Endothelial cell of umbilical vein (primary cell): ENCODE measurements around the gene PERM1. TPM values are rescaled to one million over a fixed set of nuclear protein-coding genes. Genes with fewer than 3 reads are reported as not detected.

Experiments
- BruUV-seq: library from RNA; stranded (reverse); fragments of 400-500 nt; replicated peaks from 2 replicates; lab custom pipeline; 2021; lab: Mats Ljungman, UMichigan
- CTCF ChIA-PET: fragments of 300-600, 350-600 bp; sonication (Branson Sonifier 250); formaldehyde crosslinking; loops from one replicate; lab custom pipeline; 2021; ENCODE audit warnings: antibody characterized with exemption, inconsistent platforms; lab: Charles Lee
- POLR2A ChIA-PET: fragments of 300-600, 350-600 bp; sonication (Branson Sonifier 250); formaldehyde crosslinking; loops from one replicate; lab custom pipeline; 2021; ENCODE audit warnings: antibody characterized with exemption, inconsistent platforms; lab: Charles Lee
- DNase-seq: peaks from one replicate; pipeline ENCODE4 v3.0.0-alpha.2; 2011; ENCODE audit warnings: low read depth, low spot score
- FAIRE-seq: peaks from 2 replicates; lab custom pipeline; 2011; peaks lifted over from hg19 to GRCh38; lab: Jason Lieb, UNC
- H2AFZ ChIP-seq: 2 replicates; pipeline ENCODE4 v1.6.0; 2012; ENCODE audit warnings: low read depth, low read length, control low read depth, inconsistent platforms
- H3K27ac ChIP-seq: 2 replicates; pipeline ENCODE4 v1.5.1; 2011; ENCODE audit warnings: low read depth, mild to moderate bottlenecking, control low read depth, low read length, moderate library complexity; ENCODE audit not compliant: insufficient read depth
- H3K27me3 ChIP-seq, 2 experiments: 2 replicates each; pipeline versions ENCODE4 v1.6.0 to v1.6.1; 2011; ENCODE audit warnings: low read length in 2 of 2, mixed read lengths in 1 of 2; ENCODE audit not compliant: control insufficient read depth in 2 of 2, insufficient read depth in 2 of 2
- H3K36me3 ChIP-seq, 2 experiments: 2 replicates in 1 of 2; 3 replicates in 1 of 2; pipeline ENCODE4 v1.5.1; 2011; ENCODE audit warnings: low read length in 2 of 2, mild to moderate bottlenecking in 1 of 2, moderate library complexity in 1 of 2; ENCODE audit not compliant: control insufficient read depth in 2 of 2, insufficient read depth in 2 of 2; ENCODE audit errors: extremely low read depth in 1 of 2
- H3K4me1 ChIP-seq: 3 replicates; pipeline ENCODE4 v1.5.1; 2011; ENCODE audit warnings: mild to moderate bottlenecking, low read length; ENCODE audit not compliant: control insufficient read depth, insufficient read depth; ENCODE audit errors: extremely low read depth
- H3K4me2 ChIP-seq: 2 replicates; pipeline ENCODE4 v1.6.1; 2011; ENCODE audit warnings: low read length, control low read depth, mixed read lengths; ENCODE audit not compliant: insufficient read depth
- H3K4me3 ChIP-seq, 3 experiments: fragments of 200-600 bp in 1 of 3; sonication (generic), shearing (Covaris generic) in 1 of 3; replicated peaks in 1 of 3; 2 replicates each; pipeline ENCODE4 v1.5.1; 2011 to 2016; ENCODE audit warnings: control low read depth in 3 of 3, low read length in 3 of 3, mild to moderate bottlenecking in 2 of 3, inconsistent platforms in 1 of 3, low read depth in 1 of 3, moderate library complexity in 1 of 3; ENCODE audit not compliant: insufficient read depth in 1 of 3
- H3K79me2 ChIP-seq: 2 replicates; pipeline ENCODE4 v1.6.0; 2012; ENCODE audit warnings: low read length, inconsistent platforms; ENCODE audit not compliant: control insufficient read depth, insufficient read depth
- H3K9ac ChIP-seq: replicated peaks from 2 replicates; pipeline ENCODE3; 2011; ENCODE audit warnings: low read length, control low read depth; ENCODE audit not compliant: insufficient read depth; ENCODE audit errors: extremely low read depth
- H3K9me1 ChIP-seq: replicated peaks from 3 replicates; pipeline ENCODE4 v1.6.0; 2011; ENCODE audit warnings: mild to moderate bottlenecking, low read length; ENCODE audit not compliant: control insufficient read depth, insufficient read depth; ENCODE audit errors: extremely low read depth
- H3K9me3 ChIP-seq: replicated peaks from 2 replicates; pipeline ENCODE4 v1.5.1; 2012; ENCODE audit warnings: low read length, inconsistent platforms; ENCODE audit not compliant: control insufficient read depth, insufficient read depth
- H4K20me1 ChIP-seq: replicated peaks from 2 replicates; pipeline ENCODE3; 2011; ENCODE audit warnings: mild to moderate bottlenecking, low read length; ENCODE audit not compliant: control insufficient read depth, insufficient read depth; ENCODE audit errors: extremely low read depth
- EZH2 ChIP-seq: IDR thresholded peaks from 2 replicates; pipeline ENCODE4 v1.6.1; 2012; ENCODE audit warnings: borderline replicate concordance, low read depth, mild to moderate bottlenecking, moderate library complexity, low read length, inconsistent platforms; ENCODE audit not compliant: severe bottlenecking
- GATA2 ChIP-seq: IDR thresholded peaks from 2 replicates; pipeline ENCODE4 v1.7.0; 2011; ENCODE audit warnings: low read depth, mild to moderate bottlenecking, moderate library complexity, mixed read lengths, low read length; ENCODE audit not compliant: insufficient read length, insufficient read depth
- POLR2AphosphoS5 ChIP-seq: IDR thresholded peaks from 2 replicates; pipeline ENCODE4 v1.6.1; 2012; ENCODE audit warnings: low read depth, mild to moderate bottlenecking, control low read depth, low read length, moderate library complexity; ENCODE audit not compliant: insufficient read depth
- dilution Hi-C: fragments of 300-500 bp; cut with MboI; formaldehyde crosslinking; loops from one replicate; pipeline ENCODE4 v1.15.0; 2019; ENCODE audit warnings: low sequenced_read_pairs; ENCODE audit not compliant: extremely low pct_ligation_motif_present
- intact Hi-C: fragments of 100-400 bp; cut with micrococcal nuclease; formaldehyde crosslinking; loops from one replicate; pipeline ENCODE4 v1.10.0; 2022
- polyA plus RNA-seq, 4 experiments: library from polyadenylated mRNA; depleted of rRNA in 3 of 4; stranded (reverse) in 3 of 4; unstranded in 1 of 4; fragments of >200 nt; gene quantifications; 2 replicates each; pipeline versions ENCODE4 v1.2.1 to v1.2.3, GENCODE V29; 2011 to 2012; ENCODE audit warnings: missing spikeins in 1 of 4
- total RNA-seq: library from RNA; stranded (reverse); gene quantifications from 2 replicates; pipeline ENCODE4 v1.2.3, GENCODE V29; 2021

PERM1 gene
- total and polyA plus RNA-seq, 2 donors (not counting 3 experiments of a cell fraction or from before 2014, with no cell fraction given): not detected

DNA sequence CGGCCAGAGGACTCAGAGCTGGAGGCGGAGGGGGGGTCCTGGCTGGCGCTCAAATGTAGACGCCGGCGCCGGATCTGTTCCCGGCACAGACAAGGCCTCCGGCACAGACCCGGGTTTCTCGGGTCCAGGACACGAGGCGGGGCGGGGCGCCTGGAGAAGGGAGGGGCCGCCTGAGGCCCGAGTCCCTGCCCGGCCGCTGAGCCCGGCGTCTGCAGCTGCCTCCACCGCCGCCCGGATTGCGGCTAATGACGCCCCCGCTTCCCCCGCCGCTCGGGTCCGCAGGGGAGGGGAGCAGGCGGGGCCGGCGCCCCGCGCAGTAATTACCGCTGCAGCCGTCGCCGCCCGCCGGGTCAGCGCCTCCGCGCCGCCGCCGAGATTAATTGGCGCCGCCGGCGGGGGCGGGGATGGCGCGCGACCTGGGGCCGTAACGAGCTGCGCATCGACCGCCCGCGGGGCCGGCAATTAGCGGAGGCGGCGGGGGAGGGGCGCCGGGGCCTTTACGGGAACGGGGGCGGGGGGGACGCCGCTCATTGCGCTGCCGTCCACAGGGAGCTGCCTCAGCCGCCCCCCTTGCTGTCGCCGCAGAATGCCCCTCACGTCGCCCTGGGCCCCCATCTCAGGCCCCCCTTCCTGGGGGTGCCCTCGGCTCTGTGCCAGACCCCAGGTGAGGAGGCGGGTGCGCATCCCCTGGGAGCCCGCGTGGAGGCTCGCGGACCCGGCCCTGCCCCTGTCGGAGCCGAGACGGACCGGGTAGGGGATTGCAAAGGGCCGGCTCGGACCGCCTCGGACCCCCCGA, 40.1 kb downstream of the PERM1 start:
- no peak overlapping the region for H3K9ac ChIP-seq
- dilution Hi-C loops: no loop called here
- no peaks in the 10 kb centered on the region for H4K20me1 ChIP-seq
- DNase-seq (peak; percentile 16), FAIRE-seq (no peak)
- intact Hi-C loops: loop anchor here (2.0 kb wide), 1 partner anchor 19 kb away; the partner anchor contains the start of gene KLHL17
- no peak overlapping the region for H3K4me3 ChIP-seq
- no peak for TF ChIP-seq POLR2AphosphoS5
- peak; percentile 12 for TF ChIP-seq EZH2
- H3K27ac ChIP-seq: no peak overlapping the region
- H3K4me1 ChIP-seq: peaks cover 12% of the 10 kb centered on the region
- peaks cover 7 to 29% of the 10 kb centered on the region in 2 experiments for H3K27me3 ChIP-seq
- H3K9me1 ChIP-seq: no peaks in the 10 kb centered on the region
- BruUV-seq: no TSS peak
- H2AFZ ChIP-seq: no peak overlapping the region
- H3K4me2 ChIP-seq: peak overlapping the region; percentile 14
- peaks cover 0 to 9% of the 10 kb centered on the region in 2 experiments for H3K36me3 ChIP-seq
- no peaks in the 10 kb centered on the region for H3K9me3 ChIP-seq
- ChIA-PET CTCF (interaction anchor here (0.6 to 3.2 kb wide), 8 partner anchors 8 to 72 kb away, joined by 3 to 14 read pairs (median 3); partner anchors contain the start of genes NOC2L and PLEKHN1), POLR2A (no interaction called here)
- H3K79me2 ChIP-seq: no peaks in the 10 kb centered on the region

DNA sequence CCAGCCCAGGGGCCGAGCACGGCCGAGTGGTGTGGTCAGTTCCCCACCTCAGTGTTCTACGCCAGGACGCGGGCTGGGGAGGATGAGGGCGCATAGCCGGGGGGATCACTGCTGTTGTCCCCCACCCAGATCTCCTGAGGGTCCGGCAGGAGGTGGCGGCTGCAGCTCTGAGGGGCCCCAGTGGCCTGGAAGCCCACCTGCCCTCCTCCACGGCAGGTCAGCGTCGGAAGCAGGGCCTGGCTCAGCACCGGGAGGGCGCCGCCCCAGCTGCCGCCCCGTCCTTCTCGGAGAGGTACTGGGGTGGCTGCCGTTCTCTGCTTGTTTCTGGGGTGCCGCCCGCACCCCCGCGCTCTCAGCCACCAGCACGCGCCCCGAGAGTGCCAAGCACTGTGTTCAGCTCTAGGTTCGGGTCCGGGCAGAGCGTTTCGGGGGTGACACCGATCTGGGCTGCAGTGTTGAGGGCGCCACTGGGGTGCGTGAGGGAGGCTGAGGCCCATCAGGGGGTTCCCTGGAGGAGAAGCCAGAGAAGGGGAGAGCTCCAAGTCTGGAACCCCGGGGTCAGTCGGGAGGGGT, 40.8 kb downstream of the PERM1 start:
- FAIRE-seq (no peak), DNase-seq (no peak)
- H3K9me1 ChIP-seq: no peaks in the 10 kb centered on the region
- no peaks in the 10 kb centered on the region for H3K9me3 ChIP-seq
- ChIA-PET POLR2A (no interaction called here), CTCF (interaction anchor here (0.6 to 3.2 kb wide), 7 partner anchors 8 to 72 kb away, joined by 3 to 14 read pairs (median 4); partner anchors contain the start of genes NOC2L and PLEKHN1)
- H3K27me3 ChIP-seq: peaks cover 7 to 29% of the 10 kb centered on the region in 2 experiments
- dilution Hi-C loops (no loop called here), intact Hi-C loops (loop anchor here (2.0 kb wide), 1 partner anchor 20 kb away; the partner anchor contains the start of gene KLHL17)
- TF ChIP-seq GATA2 (no peak), EZH2 (peak; percentile 83)
- peak overlapping the region; percentile 14 for H3K4me2 ChIP-seq
- peak overlapping the region; percentile 7 for H2AFZ ChIP-seq
- H3K4me3 ChIP-seq: no peak overlapping the region
- no peaks in the 10 kb centered on the region for H3K79me2 ChIP-seq
- no peak overlapping the region for H3K27ac ChIP-seq
- H3K9ac ChIP-seq: no peak overlapping the region
- H4K20me1 ChIP-seq: no peaks in the 10 kb centered on the region
- BruUV-seq: no TSS peak
- H3K4me1 ChIP-seq: peaks cover 12% of the 10 kb centered on the region
- H3K36me3 ChIP-seq: peaks cover 0 to 9% of the 10 kb centered on the region in 2 experiments
